GM21447 (cell line): ENCODE results near the gene LIMS3.
A peak's percentile ranks its signal among the peaks of the same experiment; 100 is the strongest.
"Not testable (repeated sequence)": the region's sequence is repeated elsewhere in the genome, so short reads cannot be mapped to it uniquely, and the experiment has no call there.

Experiments
- ATAC-seq: cut with Tn5 transposase; IDR thresholded peaks from one replicate; pipeline ENCODE4 v1.9.1; 2021; ENCODE audit not compliant: unreplicated experiment

Gene LIMS3

GRCh38 chr2:109898462-109899336 lies at the start of gene LIMS3:
TSS of gene LIMS3 (plus strand) at chr2:109898688. CDS start at chr2:109898729, 41 bp downstream.
- not testable (repeated sequence) for ATAC-seq

GRCh38 chr2:109871129-109871751 lies 27.2 kb upstream of the LIMS3 start:
- ATAC-seq = peak; percentile 97

GRCh38 chr2:109876625-109877024 lies 21.9 kb upstream of the LIMS3 start:
- not testable (repeated sequence) for ATAC-seq

- ATAC-seq = not testable (repeated sequence)
These were observed 16.4 kb upstream of the LIMS3 start for GRCh38 chr2:109882112-109882511.

- not testable (repeated sequence) for ATAC-seq
These were observed 10.1 kb upstream of the LIMS3 start for GRCh38 chr2:109888414-109888813.

GRCh38 chr2:109889909-109890308 lies 8.6 kb upstream of the LIMS3 start:
- not testable (repeated sequence) for ATAC-seq

- ATAC-seq = not testable (repeated sequence)
These were observed 7.5 kb upstream of the LIMS3 start for GRCh38 chr2:109891024-109891423.

GRCh38 chr2:109893736-109894135 lies 4.8 kb upstream of the LIMS3 start:
- not testable (repeated sequence) for ATAC-seq

GRCh38 chr2:109894141-109894540 lies 4.3 kb upstream of the LIMS3 start:
- not testable (repeated sequence) for ATAC-seq

GRCh38 chr2:109895090-109895869 lies 3.2 kb upstream of the LIMS3 start:
- ATAC-seq = not testable (repeated sequence)

GRCh38 chr2:109896212-109896611 lies 2.3 kb upstream of the LIMS3 start:
- peak; percentile 96 for ATAC-seq

GRCh38 chr2:109897769-109898461 lies 573 bp upstream of the LIMS3 start:
- ATAC-seq = not testable (repeated sequence)

- ATAC-seq = peak; percentile 92
These were observed 7.3 kb downstream of the LIMS3 start for GRCh38 chr2:109905796-109906195.

- not testable (repeated sequence) for ATAC-seq
These were observed 10.1 kb downstream of the LIMS3 start for GRCh38 chr2:109908626-109909025.

GRCh38 chr2:109910789-109911188 lies 12.3 kb downstream of the LIMS3 start:
- ATAC-seq = not testable (repeated sequence)

GRCh38 chr2:109913911-109914310 lies 15.4 kb downstream of the LIMS3 start:
- ATAC-seq = not testable (repeated sequence)

- ATAC-seq = not testable (repeated sequence)
These were observed 16.1 kb downstream of the LIMS3 start for GRCh38 chr2:109914552-109914951.

- ATAC-seq = not testable (repeated sequence)
These were observed 17.3 kb downstream of the LIMS3 start for GRCh38 chr2:109915830-109916229.

- not testable (repeated sequence) for ATAC-seq
These were observed 21.7 kb downstream of the LIMS3 start for GRCh38 chr2:109920162-109920561.

GRCh38 chr2:109921543-109922384 lies 23.3 kb downstream of the LIMS3 start:
- ATAC-seq = not testable (repeated sequence)
